GM06990 (cell line): Measurements from ENCODE around the gene TAAR9.
"Not testable (repeated sequence)": the region's sequence is repeated elsewhere in the genome, so short reads cannot be mapped to it uniquely, and the experiment has no call there.

Source experiments
- DNase-seq: peaks from one replicate; pipeline ENCODE4 v3.0.0-alpha.2; 2011; ENCODE audit not compliant: insufficient read length; ENCODE audit errors: extremely low read depth
- H3K27me3 ChIP-seq: replicated peaks from 2 replicates; pipeline ENCODE4 v1.6.0; 2011; ENCODE audit warnings: low read length; ENCODE audit not compliant: control insufficient read depth, insufficient read depth
- H3K36me3 ChIP-seq: 2 replicates; pipeline ENCODE4 v1.5.1; 2011; ENCODE audit warnings: low read length; ENCODE audit not compliant: control insufficient read depth, insufficient read depth
- H3K4me3 ChIP-seq: replicated peaks from 2 replicates; pipeline ENCODE4 v1.5.1; 2011; ENCODE audit warnings: low read depth, mild to moderate bottlenecking, control low read depth, low read length
- CTCF ChIP-seq: IDR thresholded peaks from 2 replicates; pipeline ENCODE4 v1.5.1; 2011; ENCODE audit warnings: low read length, control low read depth, mild to moderate bottlenecking, inconsistent platforms; ENCODE audit not compliant: insufficient read depth, poor library complexity, severe bottlenecking

TAAR9 gene

GRCh38 chr6:132552372-132552771, 14.3 kb downstream of the TAAR9 start, which contains the start of gene TAAR8:
Gene TAAR8, plus strand, starts transcription at chr6:132552672. Its CDS starts 21 bp downstream, at chr6:132552693.
- no peak for DNase-seq
- Histone ChIP-seq H3K27me3 (no peaks in the 10 kb centered on the region; the same call in none of the 2 replicates), H3K4me3 (no peak within 1 kb of the TSS), H3K36me3 (no peaks in the 10 kb centered on the region)
- TF ChIP-seq CTCF = no peak

GRCh38 chr6:132560087-132560486, 22.0 kb downstream of the TAAR9 start:
- H3K27me3 ChIP-seq, DNase-seq, H3K36me3 ChIP-seq, H3K4me3 ChIP-seq: not testable (repeated sequence)

GRCh38 chr6:132566404-132566803, 28.3 kb downstream of the TAAR9 start:
- Histone ChIP-seq H3K27me3 (peaks cover 2% of the 10 kb centered on the region), H3K36me3 (no peaks in the 10 kb centered on the region), H3K4me3 (no peak overlapping the region)
- DNase-seq = no peak
- TF ChIP-seq CTCF = no peak

GRCh38 chr6:132567566-132567965, 29.5 kb downstream of the TAAR9 start:
- no peak for DNase-seq
- Histone ChIP-seq H3K27me3 (peaks cover 2% of the 10 kb centered on the region), H3K36me3 (no peaks in the 10 kb centered on the region), H3K4me3 (no peak overlapping the region)
- no peak for TF ChIP-seq CTCF

- Histone ChIP-seq H3K27me3 (no peaks in the 10 kb centered on the region; the same call in 1 of the 2 replicates), H3K36me3 (no peaks in the 10 kb centered on the region), H3K4me3 (no peak overlapping the region)
- no peak for TF ChIP-seq CTCF
- DNase-seq = no peak
Observed at GRCh38 chr6:132568611-132569010, 30.5 kb downstream of the TAAR9 start.

- no peak for DNase-seq
- H3K36me3 ChIP-seq = no peaks in the 10 kb centered on the region
- no peaks in the 10 kb centered on the region; the same call in 1 of the 2 replicates for H3K27me3 ChIP-seq
- no peak for TF ChIP-seq CTCF
- H3K4me3 ChIP-seq = no peak overlapping the region
Observed at GRCh38 chr6:132569170-132569569, 31.1 kb downstream of the TAAR9 start.
